ENCODE data around the gene DSCAM. TPM values are rescaled to one million over a fixed set of nuclear protein-coding genes. Genes with fewer than 3 reads are reported as not detected.

Gene DSCAM
- total and polyA plus RNA-seq, 3 donors from 2014 or later: 0.70 to 2.3 (median 2.0) TPM

GRCh38 chr21:40177979-40178378, 669.0 kb downstream of the DSCAM start:
- H3K36me3 ChIP-seq (ENCODE audit: low read depth, missing control alignments): no peaks in the 10 kb centered on the region
- H3K27me3 ChIP-seq: no peaks in the 10 kb centered on the region
- no peaks in the 10 kb centered on the region for H3K9me3 ChIP-seq
- no peaks in the 10 kb centered on the region for H3K4me1 ChIP-seq
- no peak overlapping the region for H3K27ac ChIP-seq
- intact Hi-C loops (cut with DNase I; ENCODE audit: low total_unique reads): no loop called here
- TF ChIP-seq POLR2A (IDR thresholded peaks at IDR 0.05): no peak
- TF ChIP-seq, protein P1, sequence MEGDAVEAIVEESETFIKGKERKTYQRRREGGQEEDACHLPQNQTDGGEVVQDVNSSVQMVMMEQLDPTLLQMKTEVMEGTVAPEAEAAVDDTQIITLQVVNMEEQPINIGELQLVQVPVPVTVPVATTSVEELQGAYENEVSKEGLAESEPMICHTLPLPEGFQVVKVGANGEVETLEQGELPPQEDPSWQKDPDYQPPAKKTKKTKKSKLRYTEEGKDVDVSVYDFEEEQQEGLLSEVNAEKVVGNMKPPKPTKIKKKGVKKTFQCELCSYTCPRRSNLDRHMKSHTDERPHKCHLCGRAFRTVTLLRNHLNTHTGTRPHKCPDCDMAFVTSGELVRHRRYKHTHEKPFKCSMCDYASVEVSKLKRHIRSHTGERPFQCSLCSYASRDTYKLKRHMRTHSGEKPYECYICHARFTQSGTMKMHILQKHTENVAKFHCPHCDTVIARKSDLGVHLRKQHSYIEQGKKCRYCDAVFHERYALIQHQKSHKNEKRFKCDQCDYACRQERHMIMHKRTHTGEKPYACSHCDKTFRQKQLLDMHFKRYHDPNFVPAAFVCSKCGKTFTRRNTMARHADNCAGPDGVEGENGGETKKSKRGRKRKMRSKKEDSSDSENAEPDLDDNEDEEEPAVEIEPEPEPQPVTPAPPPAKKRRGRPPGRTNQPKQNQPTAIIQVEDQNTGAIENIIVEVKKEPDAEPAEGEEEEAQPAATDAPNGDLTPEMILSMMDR (IDR thresholded peaks at IDR 0.05): no peak
- H3K4me3 ChIP-seq: no peak overlapping the region
- DNase-seq: no peak
- 73 to 77% methylated on average over 6 of the region's 6 CpGs for WGBS, 2 donors

GRCh38 chr21:40176724-40177123, 670.2 kb downstream of the DSCAM start:
- Histone ChIP-seq H3K9me3 (no peaks in the 10 kb centered on the region), H3K27ac (no peak overlapping the region), H3K27me3 (no peaks in the 10 kb centered on the region), H3K36me3 (ENCODE audit: low read depth, missing control alignments) (no peaks in the 10 kb centered on the region), H3K4me1 (no peaks in the 10 kb centered on the region), H3K4me3 (no peak overlapping the region)
- TF ChIP-seq, protein P1 (IDR thresholded peaks at IDR 0.05): no peak
- no peak for TF ChIP-seq POLR2A (IDR thresholded peaks at IDR 0.05)
- intact Hi-C loops (cut with DNase I; ENCODE audit: low total_unique reads): no loop called here
- no peak for DNase-seq
- 34 to 47% methylated on average over 5 of the region's 5 CpGs for WGBS, 2 donors

- Histone ChIP-seq H3K9me3 (no peaks in the 10 kb centered on the region), H3K4me1 (no peaks in the 10 kb centered on the region), H3K27ac (no peak overlapping the region), H3K4me3 (no peak overlapping the region), H3K27me3 (no peaks in the 10 kb centered on the region), H3K36me3 (ENCODE audit: low read depth, missing control alignments) (no peaks in the 10 kb centered on the region)
- TF ChIP-seq POLR2A (IDR thresholded peaks at IDR 0.05): no peak
- TF ChIP-seq, protein P1 (IDR thresholded peaks at IDR 0.05): no peak
- WGBS, 2 donors: 81 to 84% methylated on average over 4 to 6 of the region's 6 CpGs
- no peak for DNase-seq
- intact Hi-C loops (cut with DNase I; ENCODE audit: low total_unique reads): no loop called here
Observed at GRCh38 chr21:40173816-40174215, 673.1 kb downstream of the DSCAM start.

GRCh38 chr21:40169971-40170370, 677.0 kb downstream of the DSCAM start:
- no peaks in the 10 kb centered on the region for H3K9me3 ChIP-seq
- H3K4me1 ChIP-seq: no peaks in the 10 kb centered on the region
- no peak overlapping the region for H3K4me3 ChIP-seq
- no peaks in the 10 kb centered on the region for H3K36me3 ChIP-seq (ENCODE audit: low read depth, missing control alignments)
- TF ChIP-seq, protein P1 (IDR thresholded peaks at IDR 0.05): no peak
- no peak for TF ChIP-seq POLR2A (IDR thresholded peaks at IDR 0.05)
- no peaks in the 10 kb centered on the region for H3K27me3 ChIP-seq
- no peak overlapping the region for H3K27ac ChIP-seq
- DNase-seq: no peak
- intact Hi-C loops (cut with DNase I; ENCODE audit: low total_unique reads): no loop called here
- 94 to 95% methylated on average over 11 of the region's 11 CpGs for WGBS, 2 donors

- Histone ChIP-seq H3K36me3 (ENCODE audit: low read depth, missing control alignments) (no peaks in the 10 kb centered on the region), H3K9me3 (no peaks in the 10 kb centered on the region), H3K4me3 (no peak overlapping the region), H3K27me3 (no peaks in the 10 kb centered on the region), H3K27ac (no peak overlapping the region), H3K4me1 (no peaks in the 10 kb centered on the region)
- TF ChIP-seq, protein P1 (IDR thresholded peaks at IDR 0.05): no peak
- no peak for TF ChIP-seq POLR2A (IDR thresholded peaks at IDR 0.05)
- intact Hi-C loops (cut with DNase I; ENCODE audit: low total_unique reads): no loop called here
- WGBS, 2 donors: 80 to 86% methylated on average over 6 of the region's 6 CpGs
- no peak for DNase-seq
Observed at GRCh38 chr21:40166291-40166843, 680.6 kb downstream of the DSCAM start.
